ENCODE measurements around the gene SELPLG.
"Not testable (repeated sequence)": the region's sequence is repeated elsewhere in the genome, so short reads cannot be mapped to it uniquely, and the experiment has no call there.

- TF ChIP-seq, protein P1, sequence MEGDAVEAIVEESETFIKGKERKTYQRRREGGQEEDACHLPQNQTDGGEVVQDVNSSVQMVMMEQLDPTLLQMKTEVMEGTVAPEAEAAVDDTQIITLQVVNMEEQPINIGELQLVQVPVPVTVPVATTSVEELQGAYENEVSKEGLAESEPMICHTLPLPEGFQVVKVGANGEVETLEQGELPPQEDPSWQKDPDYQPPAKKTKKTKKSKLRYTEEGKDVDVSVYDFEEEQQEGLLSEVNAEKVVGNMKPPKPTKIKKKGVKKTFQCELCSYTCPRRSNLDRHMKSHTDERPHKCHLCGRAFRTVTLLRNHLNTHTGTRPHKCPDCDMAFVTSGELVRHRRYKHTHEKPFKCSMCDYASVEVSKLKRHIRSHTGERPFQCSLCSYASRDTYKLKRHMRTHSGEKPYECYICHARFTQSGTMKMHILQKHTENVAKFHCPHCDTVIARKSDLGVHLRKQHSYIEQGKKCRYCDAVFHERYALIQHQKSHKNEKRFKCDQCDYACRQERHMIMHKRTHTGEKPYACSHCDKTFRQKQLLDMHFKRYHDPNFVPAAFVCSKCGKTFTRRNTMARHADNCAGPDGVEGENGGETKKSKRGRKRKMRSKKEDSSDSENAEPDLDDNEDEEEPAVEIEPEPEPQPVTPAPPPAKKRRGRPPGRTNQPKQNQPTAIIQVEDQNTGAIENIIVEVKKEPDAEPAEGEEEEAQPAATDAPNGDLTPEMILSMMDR (IDR thresholded peaks at IDR 0.05 in 8 of 11, conservative IDR thresholded peaks at IDR 0.05 in 3 of 11): not testable (repeated sequence)
- TF ChIP-seq POLR2A, POLR2AphosphoS5 (IDR thresholded peaks at IDR 0.05): not testable (repeated sequence)
These were observed 14.8 kb downstream of the SELPLG start for GRCh38 chr12:108618953-108619274.

Measured in spleen (tissue), 7 donors.